KMS-11 (cell line): Measurements from ENCODE around the gene PIGK.

Experiments used
- H2AFZ ChIP-seq: fragments of 200-600 bp; sonication (generic); 2 replicates; pipeline ENCODE4 v1.6.1; 2016; ENCODE audit warnings: antibody characterized with exemption, mixed run types, low read depth
- H3K27ac ChIP-seq: fragments of 200-600 bp; sonication (generic); 2 replicates; pipeline ENCODE4 v1.6.1; 2016; ENCODE audit warnings: mild to moderate bottlenecking, mixed run types
- H3K27me3 ChIP-seq: fragments of 200-600 bp; sonication (generic); 2 replicates; pipeline ENCODE4 v1.6.1; 2017; ENCODE audit warnings: mild to moderate bottlenecking, low read depth, mixed run types, moderate library complexity; ENCODE audit not compliant: insufficient read depth
- H3K36me3 ChIP-seq: fragments of 200-600 bp; sonication (generic); 2 replicates; pipeline ENCODE4 v1.6.1; 2017; ENCODE audit warnings: mild to moderate bottlenecking, mixed run types; ENCODE audit not compliant: insufficient read depth
- H3K4me1 ChIP-seq: fragments of 200-600 bp; sonication (generic); 2 replicates; pipeline ENCODE4 v1.6.1; 2016; ENCODE audit warnings: mild to moderate bottlenecking, low read depth, mixed run types; ENCODE audit not compliant: poor library complexity, severe bottlenecking
- H3K4me2 ChIP-seq: fragments of 200-600 bp; sonication (generic); 2 replicates; pipeline ENCODE4 v1.7.0; 2016; ENCODE audit warnings: mild to moderate bottlenecking, mixed run types
- H3K4me3 ChIP-seq: fragments of 200-600 bp; sonication (generic); IDR thresholded peaks from 2 replicates; pipeline ENCODE4 v1.6.1; 2017; ENCODE audit warnings: low read depth, low read length, mixed read lengths; ENCODE audit not compliant: insufficient read depth
- H3K79me2 ChIP-seq: fragments of 200-600 bp; sonication (generic); 2 replicates; pipeline ENCODE4 v1.6.1; 2016; ENCODE audit warnings: low read depth, mixed run types; ENCODE audit not compliant: insufficient read depth
- H3K9ac ChIP-seq: fragments of 200-600 bp; sonication (generic); 2 replicates; pipeline ENCODE4 v1.6.1; 2016; ENCODE audit warnings: mild to moderate bottlenecking, mixed run types
- H4K20me1 ChIP-seq: fragments of 200-600 bp; sonication (generic); 2 replicates; pipeline ENCODE4 v1.6.1; 2016; ENCODE audit warnings: mild to moderate bottlenecking, mixed run types; ENCODE audit not compliant: insufficient read depth
- TF ChIP-seq, protein P1 (sequence below): fragments of 200-600 bp; sonication (generic); conservative IDR thresholded peaks from 2 replicates; pipeline ENCODE4 v1.6.1; 2017; ENCODE audit warnings: low read depth, mild to moderate bottlenecking, antibody characterized with exemption, low read length, moderate library complexity, mixed read lengths

The PIGK gene

GRCh38 chr1:77040826-77041225, 178.4 kb downstream of the PIGK start:
- H3K79me2 ChIP-seq, result no peaks in the 10 kb centered on the region
- no peaks in the 10 kb centered on the region for H3K4me1 ChIP-seq
- H3K4me3 ChIP-seq, result no peak overlapping the region
- no peak overlapping the region for H3K9ac ChIP-seq
- H3K36me3 ChIP-seq, result no peaks in the 10 kb centered on the region
- H3K4me2 ChIP-seq, result no peak overlapping the region
- no peak overlapping the region for H2AFZ ChIP-seq
- H3K27me3 ChIP-seq, result no peaks in the 10 kb centered on the region
- no peaks in the 10 kb centered on the region for H4K20me1 ChIP-seq
- TF ChIP-seq, protein P1, sequence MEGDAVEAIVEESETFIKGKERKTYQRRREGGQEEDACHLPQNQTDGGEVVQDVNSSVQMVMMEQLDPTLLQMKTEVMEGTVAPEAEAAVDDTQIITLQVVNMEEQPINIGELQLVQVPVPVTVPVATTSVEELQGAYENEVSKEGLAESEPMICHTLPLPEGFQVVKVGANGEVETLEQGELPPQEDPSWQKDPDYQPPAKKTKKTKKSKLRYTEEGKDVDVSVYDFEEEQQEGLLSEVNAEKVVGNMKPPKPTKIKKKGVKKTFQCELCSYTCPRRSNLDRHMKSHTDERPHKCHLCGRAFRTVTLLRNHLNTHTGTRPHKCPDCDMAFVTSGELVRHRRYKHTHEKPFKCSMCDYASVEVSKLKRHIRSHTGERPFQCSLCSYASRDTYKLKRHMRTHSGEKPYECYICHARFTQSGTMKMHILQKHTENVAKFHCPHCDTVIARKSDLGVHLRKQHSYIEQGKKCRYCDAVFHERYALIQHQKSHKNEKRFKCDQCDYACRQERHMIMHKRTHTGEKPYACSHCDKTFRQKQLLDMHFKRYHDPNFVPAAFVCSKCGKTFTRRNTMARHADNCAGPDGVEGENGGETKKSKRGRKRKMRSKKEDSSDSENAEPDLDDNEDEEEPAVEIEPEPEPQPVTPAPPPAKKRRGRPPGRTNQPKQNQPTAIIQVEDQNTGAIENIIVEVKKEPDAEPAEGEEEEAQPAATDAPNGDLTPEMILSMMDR, result no peak
- H3K27ac ChIP-seq, result no peak overlapping the region

DNA sequence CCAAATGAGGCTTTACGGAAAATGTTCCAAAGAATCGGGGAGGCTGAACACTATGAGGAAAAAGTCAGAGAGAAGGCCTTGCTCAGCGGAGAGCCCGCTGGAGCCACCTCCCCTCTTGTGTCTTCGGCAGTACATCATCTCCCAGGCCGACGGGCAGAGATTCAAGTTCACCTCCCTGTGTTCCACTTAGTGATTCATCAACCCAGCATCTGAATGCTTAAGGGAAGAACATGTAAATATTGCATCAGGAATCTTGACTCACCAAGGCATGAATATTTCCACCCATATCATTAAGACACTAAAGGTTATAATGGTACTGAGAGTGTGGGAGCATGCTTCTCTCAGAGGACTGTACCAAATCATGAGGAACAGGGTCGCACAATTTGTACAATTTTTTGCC, 179.5 kb downstream of the PIGK start:
- H3K27me3 ChIP-seq, result no peaks in the 10 kb centered on the region
- no peak overlapping the region for H3K9ac ChIP-seq
- no peak overlapping the region for H2AFZ ChIP-seq
- H3K4me3 ChIP-seq, result no peak overlapping the region
- no peaks in the 10 kb centered on the region for H3K79me2 ChIP-seq
- no peak overlapping the region for H3K27ac ChIP-seq
- no peaks in the 10 kb centered on the region for H3K36me3 ChIP-seq
- TF ChIP-seq, protein P1, result no peak
- no peaks in the 10 kb centered on the region for H3K4me1 ChIP-seq
- no peaks in the 10 kb centered on the region for H4K20me1 ChIP-seq
- H3K4me2 ChIP-seq, result no peak overlapping the region

DNA sequence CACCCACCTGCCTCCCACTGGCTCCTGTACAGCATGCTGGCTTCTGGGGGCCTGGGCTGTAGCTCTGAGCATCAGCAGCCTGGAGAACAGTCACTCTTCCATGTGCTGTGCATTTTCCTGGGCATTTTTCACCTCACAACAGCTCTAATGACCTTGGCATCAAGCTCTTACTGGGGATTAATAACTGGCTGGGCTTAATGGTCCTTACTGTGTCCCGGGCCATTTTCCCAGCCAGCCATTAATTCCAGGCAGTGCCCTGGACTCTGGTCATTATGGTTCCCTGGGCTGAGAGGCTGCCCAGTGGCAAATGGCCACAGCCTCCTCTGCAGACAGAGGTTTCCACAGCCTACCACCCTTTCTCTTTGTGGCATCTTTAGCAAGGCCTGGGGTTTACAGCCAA, 180.1 kb downstream of the PIGK start:
- TF ChIP-seq, protein P1, result no peak
- H4K20me1 ChIP-seq, result no peaks in the 10 kb centered on the region
- H3K9ac ChIP-seq, result no peak overlapping the region
- no peak overlapping the region for H3K27ac ChIP-seq
- no peaks in the 10 kb centered on the region for H3K79me2 ChIP-seq
- no peak overlapping the region for H2AFZ ChIP-seq
- H3K4me2 ChIP-seq, result no peak overlapping the region
- no peaks in the 10 kb centered on the region for H3K27me3 ChIP-seq
- no peaks in the 10 kb centered on the region for H3K4me1 ChIP-seq
- H3K36me3 ChIP-seq, result no peaks in the 10 kb centered on the region
- no peak overlapping the region for H3K4me3 ChIP-seq
